HG03457 (cell line): ENCODE data around the gene EIPR1.
A peak's percentile ranks its signal among the peaks of the same experiment; 100 is the strongest.

Experiments
- ATAC-seq: cut with Tn5 transposase; IDR thresholded peaks from one replicate; pipeline ENCODE4 v1.9.1; 2021; ENCODE audit warnings: moderate number of reproducible peaks; ENCODE audit not compliant: unreplicated experiment

EIPR1 gene

DNA sequence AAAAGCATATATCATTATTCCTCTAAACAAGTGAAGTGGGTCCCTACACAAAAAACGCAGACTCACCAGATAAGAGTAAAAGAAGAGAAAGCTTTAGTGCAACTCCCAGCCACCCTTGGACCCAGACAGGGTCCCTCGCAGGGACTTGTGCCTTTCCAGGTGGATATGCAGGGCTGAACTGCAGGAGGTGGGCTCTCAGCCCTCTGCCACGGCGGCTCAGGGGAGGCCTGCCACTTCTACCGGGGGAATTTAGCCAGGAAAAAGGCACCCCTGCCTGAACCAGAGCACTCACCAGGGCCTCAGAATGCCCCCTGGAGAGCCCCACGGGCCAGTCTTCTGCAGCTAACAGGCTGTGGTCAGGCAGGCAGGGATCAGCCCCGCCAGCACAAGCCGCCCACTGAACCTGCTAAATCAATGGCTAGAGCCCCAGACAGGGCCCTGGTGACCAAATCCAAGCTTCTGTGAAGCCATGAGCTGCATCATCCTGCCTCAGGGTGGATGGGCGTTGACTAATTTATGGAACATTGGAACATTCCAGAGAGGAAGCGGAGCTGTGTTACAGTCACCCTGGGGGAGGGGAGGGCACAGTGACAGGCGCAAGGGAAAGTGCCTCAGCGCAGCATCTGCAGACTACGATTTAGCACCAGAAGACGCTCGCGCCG, 209.3 kb downstream of the EIPR1 start:
- no peak for ATAC-seq

DNA sequence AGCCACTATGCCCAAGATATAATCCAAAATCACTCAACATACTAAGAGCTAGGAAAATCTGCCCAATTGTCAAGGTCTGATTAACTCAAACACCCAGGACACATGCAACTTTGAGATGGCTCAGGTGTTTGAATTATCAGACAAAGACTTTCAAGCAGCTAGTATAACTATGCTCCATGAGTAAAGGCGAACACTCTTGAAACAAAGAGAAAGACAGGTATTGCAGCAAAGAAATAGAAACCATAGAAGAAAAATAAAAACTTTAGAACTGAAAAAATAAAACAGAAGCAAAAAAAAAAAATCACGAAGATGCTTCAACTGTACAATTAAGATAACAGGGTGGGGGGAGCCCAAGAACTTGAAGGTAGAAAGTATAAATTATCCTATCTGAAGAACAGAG, 214.2 kb downstream of the EIPR1 start:
- no peak for ATAC-seq

DNA sequence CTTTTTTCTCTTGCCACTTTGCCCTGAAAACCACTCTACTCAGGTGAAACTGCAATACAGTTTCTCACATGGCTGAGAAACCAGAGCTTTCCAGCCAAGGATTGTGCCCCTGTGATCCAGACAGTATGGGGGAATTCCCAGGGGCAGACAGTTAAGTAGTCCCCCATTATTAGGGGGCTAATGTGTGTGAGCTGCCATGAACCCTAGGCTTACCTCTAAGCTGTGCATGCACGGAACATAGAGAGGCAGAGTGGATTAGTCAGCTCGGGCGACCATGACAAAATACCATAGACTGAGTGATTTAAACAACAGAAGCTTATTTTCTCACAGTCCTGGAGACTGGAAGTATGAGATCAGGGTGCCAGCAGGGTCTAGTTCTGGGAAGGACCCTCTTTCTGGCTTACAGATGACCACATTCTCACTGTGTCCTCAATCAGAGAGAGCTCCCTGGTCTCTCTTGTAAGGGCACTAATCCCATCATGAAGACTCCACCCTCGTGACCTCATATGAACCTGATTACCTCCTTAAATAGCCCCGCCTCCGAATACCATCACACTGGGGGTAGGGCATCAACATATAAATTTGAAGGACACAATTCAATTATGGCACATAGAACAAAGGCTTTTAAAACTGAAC, 215.1 kb downstream of the EIPR1 start:
- no peak for ATAC-seq

DNA sequence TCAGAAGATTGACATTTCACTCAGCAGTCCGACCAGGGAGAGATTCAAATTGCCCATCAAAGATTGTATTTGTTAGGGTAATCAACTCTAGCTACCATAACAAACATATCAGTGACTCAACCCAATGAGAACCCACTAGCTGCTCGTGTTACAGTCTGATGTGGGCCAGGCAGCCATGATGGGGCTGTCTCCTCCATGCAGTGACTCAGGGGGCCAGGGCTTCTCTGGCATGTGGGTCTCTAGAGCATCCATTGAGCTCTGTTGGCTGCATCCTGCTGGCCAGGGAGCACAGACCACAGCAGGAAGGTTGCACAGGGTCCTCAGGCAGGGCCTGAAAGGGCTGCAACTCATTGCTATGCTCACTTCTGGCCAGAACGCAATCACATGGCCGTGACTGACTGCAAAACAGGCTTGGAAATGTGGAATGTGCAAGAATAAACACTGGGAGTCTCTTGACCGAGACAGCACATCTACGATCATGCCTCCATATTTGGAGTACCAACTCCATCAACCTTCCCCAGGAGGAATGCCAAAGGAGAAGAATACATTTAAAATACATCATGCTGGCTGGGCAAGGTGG, 216.8 kb downstream of the EIPR1 start:
- no peak for ATAC-seq

DNA sequence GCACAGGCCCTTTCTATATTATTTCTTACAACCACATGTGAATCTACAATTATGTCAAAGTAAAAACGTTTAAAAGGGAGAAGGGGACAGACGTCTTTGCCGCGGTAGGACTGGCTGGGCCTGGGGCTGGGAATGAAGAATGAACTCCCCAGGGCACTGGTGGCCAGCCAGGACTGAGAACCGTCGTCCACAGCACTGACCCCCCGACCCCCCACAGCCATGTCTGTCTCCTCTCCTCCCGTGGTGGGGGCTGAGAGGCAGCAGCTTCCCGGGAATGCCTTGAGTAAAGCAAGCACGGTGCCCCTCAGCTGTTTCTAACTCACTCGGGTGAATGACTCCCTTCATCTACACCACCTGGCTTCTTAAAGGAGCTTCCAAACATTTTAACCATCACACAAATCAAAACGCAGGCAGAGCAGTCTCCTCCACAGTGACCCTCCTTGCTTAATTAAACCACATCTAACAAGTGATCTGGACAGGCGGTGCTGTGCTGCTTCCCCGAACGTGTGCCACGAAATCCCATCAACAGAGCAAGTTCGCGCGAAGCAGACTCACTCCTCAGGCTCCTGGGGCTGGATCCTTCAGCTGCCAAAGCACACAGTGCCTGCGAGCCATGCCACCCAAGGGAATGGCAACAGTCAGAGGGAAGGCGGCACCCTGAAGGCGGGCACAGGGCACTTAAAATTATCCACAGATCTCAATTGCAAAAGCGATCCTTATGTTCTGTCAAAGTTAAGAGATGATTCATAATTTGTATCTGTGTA, 217.7 kb downstream of the EIPR1 start:
- ATAC-seq, result no peak

DNA sequence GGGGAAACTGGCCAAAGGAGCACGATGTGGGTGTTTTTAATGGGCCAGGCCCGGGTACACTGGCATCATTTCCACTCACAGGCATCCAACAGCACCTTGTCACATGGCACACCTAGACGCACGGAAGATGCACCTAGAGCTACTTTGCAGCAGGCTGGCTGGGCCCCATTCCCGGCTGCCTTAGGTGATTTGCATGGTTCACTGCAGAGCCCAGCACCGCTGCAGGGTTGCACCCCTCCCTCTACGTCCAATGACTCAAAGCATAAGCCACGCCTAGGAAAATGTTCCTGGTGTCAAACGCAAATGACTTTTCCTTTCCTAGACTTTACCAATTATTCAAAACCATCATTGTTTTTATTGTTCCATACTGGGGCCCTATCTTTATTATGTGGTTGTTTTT, 222.9 kb downstream of the EIPR1 start:
- ATAC-seq, result no peak

DNA sequence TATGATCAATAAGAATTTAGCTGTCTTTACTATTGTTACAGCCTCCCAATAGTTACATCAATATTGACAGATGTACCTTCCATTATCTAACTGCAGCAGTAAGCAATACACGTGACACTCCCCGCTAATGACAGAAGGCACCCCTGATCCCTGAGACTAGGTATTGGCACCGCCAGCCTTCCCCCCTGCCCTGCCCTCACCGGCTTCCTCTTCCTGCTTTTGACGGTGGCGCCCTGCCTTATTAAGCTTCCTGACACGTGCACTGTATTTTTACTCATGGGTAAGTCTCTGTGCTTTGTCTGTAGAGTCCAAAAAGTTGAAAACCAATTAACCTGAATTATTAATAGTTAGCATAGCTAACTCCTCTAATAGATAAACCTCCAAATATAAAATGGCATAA, 223.5 kb downstream of the EIPR1 start:
- ATAC-seq, result no peak

DNA sequence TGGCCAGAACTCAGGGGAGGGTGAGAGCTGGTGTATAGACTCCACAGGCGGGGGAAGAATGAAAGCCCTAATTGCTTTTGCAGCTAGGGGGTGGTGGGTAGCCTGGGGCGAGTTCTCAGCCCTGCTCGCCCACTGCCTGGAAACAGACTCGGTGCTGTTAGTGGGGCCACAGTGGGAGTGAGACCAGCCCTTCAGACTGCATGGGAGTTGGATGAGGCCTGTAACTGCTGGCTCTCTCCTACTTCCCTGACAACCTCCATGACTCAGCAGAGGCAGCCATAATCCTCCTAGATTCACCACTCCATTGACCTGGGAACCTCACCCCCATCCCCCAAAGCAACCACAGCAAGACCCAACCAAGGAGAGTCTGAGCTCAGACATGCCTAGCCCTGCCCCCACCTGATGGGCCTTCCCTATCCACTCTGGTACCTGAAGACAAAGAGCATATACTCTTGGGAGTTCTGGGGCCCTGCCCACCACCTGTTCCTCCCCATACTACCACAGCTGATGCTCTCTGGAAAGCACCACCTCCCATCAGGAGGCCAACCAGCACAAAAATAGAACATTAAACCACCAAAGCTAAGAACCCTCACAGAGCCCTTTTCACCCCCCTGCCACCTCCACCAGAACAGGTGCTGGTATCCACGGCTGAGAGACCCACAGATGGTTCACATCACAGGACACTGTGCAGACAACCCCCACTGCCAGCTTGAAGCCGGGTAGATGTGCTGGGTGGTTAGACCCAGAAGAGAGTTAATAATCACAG, 226.3 kb downstream of the EIPR1 start:
- ATAC-seq, result peak; percentile 46

DNA sequence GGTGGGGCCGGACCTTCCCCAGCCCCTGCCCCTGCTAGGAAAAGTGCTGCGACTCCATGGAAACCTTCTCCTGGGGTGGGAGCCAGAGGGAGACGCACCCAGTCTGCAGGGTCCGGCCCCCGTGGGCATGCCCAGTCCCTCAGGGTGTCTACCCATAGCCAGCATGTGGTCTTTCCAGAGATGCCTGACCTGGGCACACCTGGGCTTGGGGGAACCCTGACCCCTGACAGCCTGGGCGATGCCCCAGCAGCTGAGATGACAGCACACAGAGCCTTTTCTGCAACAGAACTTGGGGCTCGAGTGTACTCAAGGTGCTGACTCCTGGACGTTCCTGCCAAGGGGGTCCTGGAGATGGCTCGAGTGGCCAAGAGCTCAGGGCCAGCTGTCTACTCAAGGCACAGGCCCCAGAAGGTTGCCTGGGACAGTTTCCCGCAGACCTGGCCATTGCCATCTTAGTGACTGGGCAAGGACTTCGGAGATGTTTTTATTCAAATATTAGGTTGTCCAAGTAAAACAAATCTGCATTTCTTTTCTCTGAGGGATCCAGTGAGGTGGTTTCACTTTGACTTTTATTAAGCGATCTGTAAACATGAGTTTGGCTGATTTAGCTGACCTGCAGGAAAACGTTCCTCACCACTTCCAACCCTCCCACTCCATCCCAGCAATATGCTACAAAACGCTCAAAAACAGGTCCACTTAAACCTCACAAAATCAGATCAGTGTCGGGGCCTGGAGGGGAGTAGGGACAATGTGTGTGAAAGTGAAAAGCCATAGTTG, 228.0 kb downstream of the EIPR1 start:
- no peak for ATAC-seq

DNA sequence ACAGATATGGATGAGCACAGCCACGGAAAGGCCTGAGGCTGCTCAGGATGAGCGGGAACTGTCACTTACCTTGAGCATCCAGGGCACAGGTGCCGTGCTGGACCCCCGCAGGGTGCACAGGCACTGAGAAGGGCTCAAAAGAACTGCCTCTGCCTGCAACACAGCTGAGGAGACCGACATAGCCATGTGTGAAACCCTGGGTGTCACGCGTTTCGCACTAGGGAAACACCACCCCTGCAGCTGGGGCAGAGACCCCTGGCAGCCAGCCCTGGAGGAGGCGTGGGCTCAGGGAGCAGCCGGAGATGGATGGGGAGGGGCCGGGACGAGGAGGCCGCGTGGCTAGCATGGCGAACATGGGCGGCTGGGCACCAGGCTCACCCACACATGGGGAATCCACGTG, 228.9 kb downstream of the EIPR1 start:
- no peak for ATAC-seq

DNA sequence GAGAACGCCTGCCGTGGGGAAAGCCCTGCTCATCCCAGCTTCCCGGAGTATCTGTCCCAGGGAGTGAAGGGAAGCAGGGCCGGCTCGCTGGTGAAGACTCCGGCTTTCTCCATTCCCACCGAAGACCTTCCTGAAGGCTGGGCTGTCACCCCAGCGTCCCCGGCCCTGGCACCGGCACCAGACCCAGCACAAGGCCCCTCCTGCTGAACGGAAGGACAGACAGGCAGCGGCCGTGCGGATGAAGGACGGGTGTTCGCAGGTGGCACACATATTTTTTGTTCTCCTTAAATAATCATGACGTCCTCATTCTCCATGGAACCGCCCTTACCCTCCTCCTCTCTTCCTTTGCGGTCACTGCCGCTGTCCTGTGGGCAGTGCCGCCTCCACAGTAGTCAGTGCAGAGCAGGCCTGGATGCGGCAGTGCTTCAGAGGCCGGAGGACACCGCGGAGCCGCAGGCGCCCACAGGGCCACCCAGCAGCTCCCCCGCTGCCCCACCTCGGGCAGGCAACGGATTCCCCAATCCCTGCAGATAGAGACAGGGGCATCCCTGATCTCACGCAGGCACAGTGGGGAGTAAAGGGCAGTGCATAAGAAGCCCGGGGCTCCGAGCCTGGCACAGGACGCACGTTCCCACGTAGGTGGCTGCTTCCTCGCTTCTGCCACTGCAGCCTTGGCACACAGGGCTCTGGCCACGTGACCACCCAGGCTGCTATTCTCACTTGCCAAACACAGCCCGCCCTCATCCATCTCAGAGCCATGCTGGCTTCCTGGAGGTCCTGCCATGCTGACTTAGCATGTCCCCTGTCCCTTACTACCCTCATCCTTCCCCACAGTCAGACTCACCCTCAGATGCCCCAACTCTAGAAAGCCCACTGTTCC, 229.7 kb downstream of the EIPR1 start:
- ATAC-seq, result no peak

DNA sequence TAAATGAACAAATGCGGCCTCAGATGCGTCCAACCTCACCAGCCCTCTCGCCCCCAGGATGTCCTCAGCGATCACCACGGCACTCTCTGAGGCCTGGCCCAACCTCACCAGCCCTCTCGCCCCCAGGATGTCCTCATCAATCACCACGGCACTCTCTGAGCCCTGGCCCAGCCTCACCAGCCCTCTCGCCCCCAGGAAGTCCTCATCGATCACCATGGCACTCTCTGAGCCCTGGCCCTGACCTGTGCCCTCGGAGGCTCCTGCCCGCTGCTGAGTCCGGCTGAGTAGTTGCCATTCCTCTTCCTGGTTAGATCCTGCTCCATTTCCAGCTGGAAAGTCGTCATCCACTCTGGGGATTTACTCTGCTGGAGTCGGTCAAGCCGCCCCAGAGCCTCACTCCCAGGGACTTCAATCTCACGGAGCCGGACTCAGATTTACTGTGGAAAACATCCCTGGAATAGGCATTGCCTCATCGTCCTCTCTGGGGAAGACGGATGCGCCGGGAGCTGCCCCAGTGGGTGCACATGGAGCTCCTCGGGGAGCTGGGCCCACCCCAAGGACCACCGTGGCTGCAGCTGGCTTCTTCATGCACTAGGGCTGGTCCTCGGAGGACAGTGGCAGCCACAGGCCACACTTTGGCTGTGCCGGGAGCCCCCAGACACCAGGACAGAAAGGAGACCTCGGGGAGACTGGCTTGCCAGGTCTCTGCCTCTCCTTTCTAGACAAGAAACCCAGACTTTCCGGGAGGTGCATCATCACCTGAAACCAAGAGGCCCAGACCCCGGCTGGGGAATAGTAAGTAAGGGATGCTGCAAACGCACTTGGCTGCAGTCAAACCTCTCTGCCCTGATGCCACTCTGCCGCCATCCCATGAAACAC, 230.6 kb downstream of the EIPR1 start:
- ATAC-seq, result no peak

DNA sequence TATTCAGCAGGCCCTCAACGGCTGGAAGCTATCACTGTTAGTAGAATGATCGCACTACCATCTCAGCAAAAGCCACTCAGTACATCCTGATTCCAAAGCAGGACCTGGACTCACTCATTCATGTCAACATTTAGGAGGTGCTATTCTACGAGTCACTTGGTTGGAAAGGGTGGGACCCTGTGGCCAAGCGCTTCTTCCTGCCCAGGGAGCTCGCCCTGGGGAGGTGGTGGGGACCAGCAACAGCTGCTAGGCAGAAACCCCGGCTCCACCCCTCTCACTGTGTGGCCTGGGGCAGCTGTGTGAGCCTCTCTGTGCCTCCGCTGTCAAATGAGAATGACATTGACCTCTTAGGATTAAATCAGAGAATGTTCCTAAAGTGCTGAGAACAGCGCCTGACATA, 231.4 kb downstream of the EIPR1 start:
- ATAC-seq, result no peak

DNA sequence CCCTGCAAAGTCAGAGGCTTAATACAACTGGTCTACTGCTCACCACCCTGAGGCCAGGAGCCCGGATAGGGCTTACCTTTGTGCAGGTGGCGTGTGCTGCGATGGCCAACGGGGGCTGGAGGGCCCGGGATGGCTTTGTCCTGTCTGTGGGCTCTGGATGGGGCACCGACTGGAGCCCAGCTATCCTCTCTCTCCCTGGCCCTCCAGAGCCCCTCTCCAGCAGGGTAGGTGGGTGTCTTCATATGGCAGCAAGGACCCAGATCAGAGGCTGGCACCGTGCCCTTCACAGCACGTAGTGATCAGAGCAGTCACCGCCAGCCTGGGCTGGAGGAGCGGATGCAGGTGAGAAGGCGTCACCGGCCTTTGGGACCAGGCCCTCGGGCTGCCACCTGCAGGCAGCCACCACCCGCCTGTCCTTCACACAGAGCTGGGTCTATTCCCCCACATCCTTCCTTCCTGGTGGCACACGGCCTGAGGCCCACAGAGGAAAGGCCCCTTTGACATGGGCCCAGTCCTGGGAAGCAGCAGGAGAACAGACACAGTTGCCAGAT, 232.1 kb downstream of the EIPR1 start:
- no peak for ATAC-seq

DNA sequence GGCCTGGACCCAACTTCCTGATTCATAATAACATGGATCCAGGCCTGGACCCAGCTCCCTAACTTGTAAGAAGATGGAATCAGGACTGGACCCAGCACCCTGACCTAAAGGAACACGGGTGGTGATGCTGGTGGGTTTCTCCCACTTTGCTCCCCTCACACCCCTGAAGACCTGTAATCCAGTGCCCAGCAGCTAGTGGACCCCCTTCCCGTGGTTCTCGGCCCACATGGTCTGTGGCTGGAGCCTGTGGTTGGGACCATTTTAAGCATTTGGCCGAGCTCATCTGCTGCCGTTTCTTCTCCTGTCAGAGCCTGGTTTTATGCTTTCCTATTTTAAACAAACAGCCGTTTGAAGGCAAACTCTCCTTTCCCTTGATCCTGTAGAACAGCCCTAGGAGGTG, 232.8 kb downstream of the EIPR1 start:
- ATAC-seq, result no peak

DNA sequence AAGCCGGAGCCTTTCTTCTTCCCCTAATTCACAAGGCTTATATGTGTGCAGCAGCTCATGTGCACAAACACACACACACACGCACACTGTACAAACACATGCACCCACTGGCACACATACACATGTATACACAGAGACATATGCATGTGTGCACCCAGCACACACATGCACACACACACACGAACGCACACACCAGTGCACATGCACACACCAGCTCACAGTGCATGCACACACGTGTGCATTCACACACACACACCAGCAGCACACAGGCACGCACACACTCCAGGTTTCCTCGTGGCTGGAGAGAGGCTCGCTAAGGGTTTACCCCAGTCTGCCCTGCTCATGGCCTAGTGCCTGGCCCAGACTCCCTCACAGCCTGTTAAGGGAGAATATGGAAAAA, 234.0 kb downstream of the EIPR1 start:
- ATAC-seq, result no peak

DNA sequence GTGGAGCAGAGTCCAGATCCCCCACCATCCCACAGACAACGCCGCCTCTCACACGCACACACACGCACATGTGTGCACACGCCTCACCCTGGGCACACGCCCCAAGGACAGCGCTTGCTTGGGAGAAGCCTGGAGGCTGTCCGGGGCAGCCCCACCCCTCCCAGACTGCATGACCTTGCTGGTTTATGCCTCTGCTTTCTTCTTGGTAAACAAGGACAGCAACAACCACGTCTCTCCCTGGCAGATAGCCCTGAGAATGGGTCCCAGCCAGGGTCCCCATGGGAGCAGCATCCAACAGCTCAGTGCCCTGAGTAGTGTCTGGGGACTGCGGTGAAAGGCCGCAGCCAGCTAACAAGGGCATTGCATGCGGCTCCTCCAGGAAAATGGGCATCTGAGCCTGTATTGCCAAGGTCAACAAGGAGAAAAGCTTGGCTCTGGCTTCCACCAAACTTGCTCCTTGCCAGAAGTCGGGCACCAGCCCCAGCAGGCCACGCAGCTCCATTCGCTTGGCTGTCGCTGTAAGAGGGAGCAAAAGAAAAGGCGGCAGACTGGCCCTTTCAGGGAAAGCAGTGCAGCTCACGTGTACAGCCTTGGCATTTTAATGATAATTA, 234.6 kb downstream of the EIPR1 start:
- ATAC-seq, result no peak

DNA sequence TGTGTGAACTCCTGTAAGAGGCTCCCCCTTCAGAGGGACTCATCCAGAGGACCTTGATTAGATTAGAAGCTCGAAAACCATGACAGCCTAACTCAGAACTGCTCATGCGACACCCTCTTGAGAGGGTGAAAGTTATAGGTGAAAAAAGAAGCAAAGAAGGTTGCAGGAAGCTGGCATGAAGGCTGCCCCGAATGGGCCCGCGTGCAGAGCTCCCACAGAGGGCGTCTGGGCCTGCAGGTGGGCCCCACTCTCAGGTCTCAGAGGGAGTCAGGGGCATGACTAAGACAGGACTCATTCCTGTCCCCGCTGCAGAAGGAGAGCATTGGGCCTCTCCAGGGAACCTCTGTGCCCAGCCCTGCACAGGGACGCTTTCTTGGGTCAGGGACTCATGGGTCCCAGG, 235.4 kb downstream of the EIPR1 start:
- ATAC-seq, result no peak
